ENCODE measurements around the gene PTBP1. TPM values are rescaled to one million over a fixed set of nuclear protein-coding genes. Genes with fewer than 3 reads are reported as not detected.

The PTBP1 gene
- total RNA-seq, 1 experiment from 2014 or later = 712 TPM

- Histone ChIP-seq H3T11ph (ENCODE audit: low read length) (no peak overlapping the region), H4K91ac (ENCODE audit: insufficient read length, low read depth, low read length) (no peak overlapping the region), H3K27me3 (ENCODE audit: insufficient read depth, low read length) (no peaks in the 10 kb centered on the region), H2BK12ac (ENCODE audit: insufficient read length, low read depth, low read length) (no peak overlapping the region), H2BK5ac (ENCODE audit: insufficient read length, low read length) (no peak overlapping the region), H3K27ac (ENCODE audit: insufficient read length, low read depth, low read length) (no peak overlapping the region), H3K9ac (ENCODE audit: extremely low read depth, insufficient read length, low read length) (no peak overlapping the region), H4K20me1 (ENCODE audit: control insufficient read depth, insufficient read depth, insufficient read length) (no peaks in the 10 kb centered on the region), H2AFZ (ENCODE audit: low read length) (no peak overlapping the region), H3K79me2 (ENCODE audit: insufficient read depth, low read length) (no peaks in the 10 kb centered on the region), H3K23me2 (ENCODE audit: insufficient read length, low read depth, low read length, poor library complexity, severe bottlenecking) (no peaks in the 10 kb centered on the region), H3K9me3 (ENCODE audit: control insufficient read depth, low read depth, low read length) (no peaks in the 10 kb centered on the region), H3K23ac (ENCODE audit: insufficient read length, low read depth, low read length) (no peak overlapping the region), H3K14ac (ENCODE audit: insufficient read depth, low read length) (no peak overlapping the region), H3K4ac (ENCODE audit: low read depth, low read length) (no peak overlapping the region), H3K4me1 (ENCODE audit: insufficient read depth, low read length) (no peaks in the 10 kb centered on the region), H2BK15ac (ENCODE audit: low read depth, low read length) (no peak overlapping the region), H3K18ac (ENCODE audit: insufficient read length, low read depth, low read length) (no peak overlapping the region), H2AK5ac (ENCODE audit: insufficient read length, low read length) (no peak overlapping the region), H3K56ac (ENCODE audit: insufficient read length, low read depth, low read length) (no peak overlapping the region), H3K79me1 (ENCODE audit: insufficient read depth, low read depth, low read length, poor library complexity, severe bottlenecking) (no peaks in the 10 kb centered on the region), H3K4me2 (ENCODE audit: insufficient read depth, insufficient read length, low read length) (no peak overlapping the region), H4K8ac (replicated peaks; ENCODE audit: insufficient read length, low read depth, low read length) (no peak overlapping the region), H4K5ac (ENCODE audit: insufficient read length, low read depth, low read length) (no peak overlapping the region), H2BK120ac (ENCODE audit: low read depth, low read length, poor library complexity, severe bottlenecking) (no peak overlapping the region), H2BK20ac (ENCODE audit: low read depth, low read length, poor library complexity, severe bottlenecking) (no peak overlapping the region)
- no peaks in the 10 kb centered on the region for H3K4me1 Mint-ChIP-seq
- no peak overlapping the region for H3K4me3 Mint-ChIP-seq
- peaks cover 6 to 10% of the 10 kb centered on the region in 2 experiments; a peak in 3 of 5 replicates for H3K9me3 Mint-ChIP-seq
- no peak for DNase-seq
- peaks cover 5% of the 10 kb centered on the region for H3K27me3 Mint-ChIP-seq (ENCODE audit: low read depth)
- H3K27ac Mint-ChIP-seq = no peak overlapping the region
- peaks cover 0 to 4% (median 1%) of the 10 kb centered on the region in 3 experiments; a peak in 4 of 7 replicates for H3K36me3 Mint-ChIP-seq (ENCODE audit: insufficient read depth in 1 of 3, low read depth in 3 of 3)
- WGBS (ENCODE audit: extremely low coverage, insufficient read length, low lambda C conversion rate) = no CpG with 5 or more reads among the region's 12 CpGs
- no peak for TF ChIP-seq CTCF (conservative IDR thresholded peaks at IDR 0.05)
Observed at GRCh38 chr19:764301-764700, 33.0 kb upstream of the PTBP1 start.

Data from H9 (cell line).